Central memory CD8-positive, alpha-beta T cell (primary cell): ENCODE measurements around the gene TMPRSS11D.

Experiments
- ATAC-seq: fragments of 150-1000 bp; cut with Tn5 transposase; replicated peaks from 2 replicates; pipeline ENCODE4 v1.10.0; 2022; ENCODE audit warnings: mild to moderate bottlenecking, moderate FRiP score, moderate number of reproducible peaks; ENCODE audit not compliant: poor library complexity, severe bottlenecking; ENCODE audit errors: extremely low read depth
- DNase-seq, 2 donors: peaks; one replicate each; pipeline ENCODE4 v3.0.0; 2021; ENCODE audit warnings: low spot score in 2 of 2
- H3K27ac Mint-ChIP-seq: one replicate; pipeline ENCODE4 v1.8.0; 2022; ENCODE audit warnings: low read depth, mild to moderate bottlenecking, moderate library complexity, mixed read lengths
- H3K27me3 Mint-ChIP-seq: one replicate; pipeline ENCODE4 v1.8.0; 2022; ENCODE audit warnings: mixed read lengths
- H3K36me3 Mint-ChIP-seq: one replicate; pipeline ENCODE4 v1.8.0; 2022; ENCODE audit warnings: mild to moderate bottlenecking, moderate library complexity, mixed read lengths; ENCODE audit not compliant: insufficient read depth
- H3K4me1 Mint-ChIP-seq: one replicate; pipeline ENCODE4 v1.8.0; 2022; ENCODE audit warnings: mixed read lengths
- H3K4me3 Mint-ChIP-seq: one replicate; pipeline ENCODE4 v1.8.0; 2022; ENCODE audit warnings: mild to moderate bottlenecking, moderate library complexity, mixed read lengths
- H3K9me3 Mint-ChIP-seq: one replicate; pipeline ENCODE4 v1.8.0; 2022; ENCODE audit warnings: mixed read lengths

Gene TMPRSS11D

GRCh38 chr4:67883458-67883857, 344 bp downstream of the TMPRSS11D start:
- DNase-seq, result no peak
- Mint-ChIP-seq H3K4me3 (no peak overlapping the region), H3K4me1 (no peaks in the 10 kb centered on the region), H3K9me3 (no peaks in the 10 kb centered on the region), H3K27me3 (peaks cover 10% of the 10 kb centered on the region), H3K27ac (no peak overlapping the region), H3K36me3 (no peaks in the 10 kb centered on the region)
- no peak for ATAC-seq

GRCh38 chr4:67880866-67881610, 2.8 kb downstream of the TMPRSS11D start:
- ATAC-seq (no peak), DNase-seq (no peak)
- Mint-ChIP-seq H3K27me3 (peaks cover 8% of the 10 kb centered on the region), H3K36me3 (no peaks in the 10 kb centered on the region), H3K27ac (no peak overlapping the region), H3K9me3 (no peaks in the 10 kb centered on the region), H3K4me3 (no peak overlapping the region), H3K4me1 (no peaks in the 10 kb centered on the region)

- Mint-ChIP-seq H3K27ac (no peak overlapping the region), H3K9me3 (no peaks in the 10 kb centered on the region), H3K36me3 (no peaks in the 10 kb centered on the region), H3K4me1 (no peaks in the 10 kb centered on the region), H3K4me3 (no peak overlapping the region), H3K27me3 (no peaks in the 10 kb centered on the region)
- ATAC-seq, result no peak
- no peak for DNase-seq
Observed at GRCh38 chr4:67879486-67879885, 4.3 kb downstream of the TMPRSS11D start.

GRCh38 chr4:67877086-67877485, 6.7 kb downstream of the TMPRSS11D start:
- H3K9me3 Mint-ChIP-seq, result no peaks in the 10 kb centered on the region
- no peak for ATAC-seq
- H3K27ac Mint-ChIP-seq, result no peak overlapping the region
- no peak for DNase-seq
- H3K36me3 Mint-ChIP-seq, result no peaks in the 10 kb centered on the region
- no peaks in the 10 kb centered on the region for H3K4me1 Mint-ChIP-seq
- H3K27me3 Mint-ChIP-seq, result no peaks in the 10 kb centered on the region
- no peak overlapping the region for H3K4me3 Mint-ChIP-seq

- H3K27ac Mint-ChIP-seq, result no peak overlapping the region
- H3K9me3 Mint-ChIP-seq, result peaks cover 8% of the 10 kb centered on the region
- H3K4me3 Mint-ChIP-seq, result no peak overlapping the region
- no peaks in the 10 kb centered on the region for H3K27me3 Mint-ChIP-seq
- ATAC-seq (no peak), DNase-seq (no peak)
- H3K36me3 Mint-ChIP-seq, result no peaks in the 10 kb centered on the region
- no peaks in the 10 kb centered on the region for H3K4me1 Mint-ChIP-seq
Observed at GRCh38 chr4:67874986-67875385, 8.8 kb downstream of the TMPRSS11D start.

- DNase-seq, result no peak
- Mint-ChIP-seq H3K4me3 (no peak overlapping the region), H3K27me3 (no peaks in the 10 kb centered on the region), H3K9me3 (peaks cover 8% of the 10 kb centered on the region), H3K36me3 (no peaks in the 10 kb centered on the region), H3K4me1 (no peaks in the 10 kb centered on the region), H3K27ac (no peak overlapping the region)
- ATAC-seq, result no peak
Observed at GRCh38 chr4:67873116-67873515, 10.7 kb downstream of the TMPRSS11D start.

- H3K27ac Mint-ChIP-seq, result no peak overlapping the region
- peaks cover 8% of the 10 kb centered on the region for H3K9me3 Mint-ChIP-seq
- DNase-seq (no peak), ATAC-seq (no peak)
- H3K4me1 Mint-ChIP-seq, result no peaks in the 10 kb centered on the region
- H3K27me3 Mint-ChIP-seq, result no peaks in the 10 kb centered on the region
- no peaks in the 10 kb centered on the region for H3K36me3 Mint-ChIP-seq
- no peak overlapping the region for H3K4me3 Mint-ChIP-seq
Observed at GRCh38 chr4:67871867-67872266, 11.9 kb downstream of the TMPRSS11D start.

- peak overlapping the region; percentile 24 for H3K27ac Mint-ChIP-seq
- no peaks in the 10 kb centered on the region for H3K4me1 Mint-ChIP-seq
- no peak for DNase-seq
- H3K27me3 Mint-ChIP-seq, result no peaks in the 10 kb centered on the region
- H3K4me3 Mint-ChIP-seq, result no peak overlapping the region
- peaks cover 8% of the 10 kb centered on the region for H3K9me3 Mint-ChIP-seq
- no peaks in the 10 kb centered on the region for H3K36me3 Mint-ChIP-seq
- no peak for ATAC-seq
Observed at GRCh38 chr4:67869580-67870190, 14.1 kb downstream of the TMPRSS11D start.

- no peak overlapping the region for H3K27ac Mint-ChIP-seq
- no peak overlapping the region for H3K4me3 Mint-ChIP-seq
- peaks cover 9% of the 10 kb centered on the region for H3K9me3 Mint-ChIP-seq
- ATAC-seq (no peak), DNase-seq (no peak)
- no peaks in the 10 kb centered on the region for H3K4me1 Mint-ChIP-seq
- peaks cover 9% of the 10 kb centered on the region for H3K27me3 Mint-ChIP-seq
- H3K36me3 Mint-ChIP-seq, result no peaks in the 10 kb centered on the region
Observed at GRCh38 chr4:67861513-67861912, 22.3 kb downstream of the TMPRSS11D start.

- Mint-ChIP-seq H3K4me3 (no peak overlapping the region), H3K27ac (no peak overlapping the region), H3K4me1 (no peaks in the 10 kb centered on the region), H3K36me3 (no peaks in the 10 kb centered on the region), H3K9me3 (peaks cover 10% of the 10 kb centered on the region), H3K27me3 (peaks cover 15% of the 10 kb centered on the region)
- DNase-seq (no peak), ATAC-seq (no peak)
Observed at GRCh38 chr4:67853336-67853735, 30.5 kb downstream of the TMPRSS11D start.

- H3K9me3 Mint-ChIP-seq, result peaks cover 9% of the 10 kb centered on the region
- no peak overlapping the region for H3K27ac Mint-ChIP-seq
- H3K27me3 Mint-ChIP-seq, result no peaks in the 10 kb centered on the region
- no peaks in the 10 kb centered on the region for H3K36me3 Mint-ChIP-seq
- ATAC-seq (no peak), DNase-seq (no peak)
- no peak overlapping the region for H3K4me3 Mint-ChIP-seq
- no peaks in the 10 kb centered on the region for H3K4me1 Mint-ChIP-seq
Observed at GRCh38 chr4:67820903-67821302, 62.9 kb downstream of the TMPRSS11D start.

- ATAC-seq (no peak), DNase-seq (no peak)
- H3K27ac Mint-ChIP-seq, result no peak overlapping the region
- peaks cover 23% of the 10 kb centered on the region for H3K9me3 Mint-ChIP-seq
- H3K36me3 Mint-ChIP-seq, result no peaks in the 10 kb centered on the region
- H3K4me3 Mint-ChIP-seq, result no peak overlapping the region
- H3K4me1 Mint-ChIP-seq, result no peaks in the 10 kb centered on the region
- H3K27me3 Mint-ChIP-seq, result no peaks in the 10 kb centered on the region
Observed at GRCh38 chr4:67810011-67810410, 73.8 kb downstream of the TMPRSS11D start.

- Mint-ChIP-seq H3K4me3 (no peak overlapping the region), H3K36me3 (no peaks in the 10 kb centered on the region), H3K27ac (no peak overlapping the region), H3K9me3 (peaks cover 23% of the 10 kb centered on the region), H3K4me1 (no peaks in the 10 kb centered on the region), H3K27me3 (no peaks in the 10 kb centered on the region)
- ATAC-seq (no peak), DNase-seq (no peak)
Observed at GRCh38 chr4:67809502-67809901, 74.3 kb downstream of the TMPRSS11D start.
